Measurements from ENCODE around the gene ZFTA.
A peak's percentile ranks its signal among the peaks of the same experiment; 100 is the strongest.

Gene ZFTA

DNA sequence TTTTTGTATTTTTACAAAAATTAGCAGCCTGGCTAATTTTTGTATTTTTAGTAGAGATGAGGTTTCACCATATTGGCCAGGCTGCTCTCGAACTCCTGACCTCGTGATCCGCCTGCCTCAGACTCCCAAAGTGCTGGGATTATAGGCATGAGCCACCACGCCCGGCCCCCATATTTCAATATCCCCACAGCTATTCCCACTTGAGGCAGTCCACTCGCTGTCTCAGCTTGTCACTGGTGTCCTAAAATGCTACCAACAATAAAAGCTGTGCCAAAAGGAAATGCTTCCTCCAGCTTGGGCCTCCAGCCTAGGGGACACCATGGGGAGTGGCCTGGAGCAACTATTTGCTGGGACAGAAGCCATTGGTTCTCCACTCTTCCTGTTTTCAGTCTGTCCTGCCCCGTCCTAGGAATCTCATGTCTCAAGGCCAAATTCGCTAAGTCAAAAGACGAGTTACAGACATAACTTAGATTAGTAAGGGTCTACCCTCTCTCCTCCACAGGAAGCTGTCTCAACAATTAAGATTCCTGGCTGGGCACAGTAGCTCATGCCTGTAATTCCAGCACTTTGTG lies 37.4 kb upstream of the ZFTA start:
- no peaks in the 10 kb centered on the region for H3K36me3 ChIP-seq (ENCODE audit: control insufficient read depth in 2 of 2, insufficient read depth in 2 of 2, low read length in 2 of 2)
- no peaks in the 10 kb centered on the region for H3K27me3 ChIP-seq (ENCODE audit: control insufficient read depth in 2 of 2, insufficient read depth in 2 of 2, low read length in 2 of 2)
- no peaks in the 10 kb centered on the region for H3K9me3 ChIP-seq (ENCODE audit: control insufficient read depth in 2 of 2, low read length in 2 of 2)
- H3K9ac ChIP-seq (ENCODE audit: low read depth in 1 of 2, low read length in 2 of 2): no peak overlapping the region
- H3K4me3 ChIP-seq (ENCODE audit: low read length in 2 of 2): no peak overlapping the region
- H3K4me1 ChIP-seq (ENCODE audit: control insufficient read depth in 2 of 2, insufficient read depth in 2 of 2, low read length in 2 of 2): peaks cover 0 to 12% of the 10 kb centered on the region in 2 donors
- H3K27ac ChIP-seq (ENCODE audit: low read depth in 2 of 2, low read length in 2 of 2): no peak overlapping the region

GRCh38 chr11:63804259-63804658 lies 35.7 kb upstream of the ZFTA start:
- H3K36me3 ChIP-seq (ENCODE audit: control insufficient read depth in 2 of 2, insufficient read depth in 2 of 2, low read length in 2 of 2): no peaks in the 10 kb centered on the region
- no peaks in the 10 kb centered on the region for H3K9me3 ChIP-seq (ENCODE audit: control insufficient read depth in 2 of 2, low read length in 2 of 2)
- H3K27ac ChIP-seq (ENCODE audit: low read depth in 2 of 2, low read length in 2 of 2): peak overlapping the region; percentile 26 to 41
- H3K9ac ChIP-seq (ENCODE audit: low read depth in 1 of 2, low read length in 2 of 2): no peak overlapping the region
- H3K4me1 ChIP-seq (ENCODE audit: control insufficient read depth in 2 of 2, insufficient read depth in 2 of 2, low read length in 2 of 2): peaks cover 0 to 12% of the 10 kb centered on the region in 2 donors
- H3K4me3 ChIP-seq (ENCODE audit: low read length in 2 of 2): peak overlapping the region in 1 of 2 donors; percentile 40
- no peaks in the 10 kb centered on the region for H3K27me3 ChIP-seq (ENCODE audit: control insufficient read depth in 2 of 2, insufficient read depth in 2 of 2, low read length in 2 of 2)

DNA sequence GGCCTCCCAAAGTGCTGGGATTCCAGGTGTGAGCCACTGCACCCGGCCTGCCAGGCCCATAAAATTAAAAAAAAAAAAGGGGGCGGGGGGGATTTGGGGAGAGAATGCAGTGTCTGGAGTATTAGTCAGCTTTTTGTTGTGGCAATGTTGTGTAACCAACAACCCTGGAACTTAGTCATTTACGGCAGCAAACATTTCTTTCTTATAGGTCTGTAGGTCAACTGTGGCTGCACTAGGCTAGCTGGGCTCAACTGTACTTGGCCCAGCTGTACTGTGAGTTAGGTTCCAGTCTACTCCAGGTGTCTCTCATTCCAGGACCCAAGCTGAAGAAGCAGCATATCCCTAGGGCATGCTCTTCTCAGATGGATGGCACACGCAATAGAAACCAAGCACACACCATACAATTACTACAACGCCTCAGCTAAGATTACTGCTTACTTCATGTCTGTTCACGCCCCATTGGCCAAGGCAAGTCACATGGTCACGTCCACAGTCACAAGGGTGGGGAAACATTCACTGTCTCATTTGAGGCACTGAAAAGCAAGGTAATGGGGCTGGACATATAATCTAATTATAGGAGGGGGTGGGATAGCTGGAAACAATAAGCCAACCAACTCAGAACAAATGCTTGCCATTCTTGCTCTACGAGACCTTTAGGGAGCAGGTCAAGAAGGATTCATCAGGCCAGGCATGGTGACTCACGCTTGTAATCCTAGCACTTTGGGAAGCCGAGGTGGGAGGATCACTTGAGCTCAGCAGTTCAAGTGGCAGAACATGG lies 34.3 kb upstream of the ZFTA start:
- Histone ChIP-seq H3K27me3 (ENCODE audit: control insufficient read depth in 2 of 2, insufficient read depth in 2 of 2, low read length in 2 of 2) (no peaks in the 10 kb centered on the region), H3K27ac (ENCODE audit: low read depth in 2 of 2, low read length in 2 of 2) (peak overlapping the region in 1 of 2 donors; percentile 22), H3K36me3 (ENCODE audit: control insufficient read depth in 2 of 2, insufficient read depth in 2 of 2, low read length in 2 of 2) (no peaks in the 10 kb centered on the region), H3K9ac (ENCODE audit: low read depth in 1 of 2, low read length in 2 of 2) (no peak overlapping the region), H3K9me3 (ENCODE audit: control insufficient read depth in 2 of 2, low read length in 2 of 2) (no peaks in the 10 kb centered on the region), H3K4me3 (ENCODE audit: low read length in 2 of 2) (no peak overlapping the region), H3K4me1 (ENCODE audit: control insufficient read depth in 2 of 2, insufficient read depth in 2 of 2, low read length in 2 of 2) (peaks cover 0 to 12% of the 10 kb centered on the region in 2 donors)

DNA sequence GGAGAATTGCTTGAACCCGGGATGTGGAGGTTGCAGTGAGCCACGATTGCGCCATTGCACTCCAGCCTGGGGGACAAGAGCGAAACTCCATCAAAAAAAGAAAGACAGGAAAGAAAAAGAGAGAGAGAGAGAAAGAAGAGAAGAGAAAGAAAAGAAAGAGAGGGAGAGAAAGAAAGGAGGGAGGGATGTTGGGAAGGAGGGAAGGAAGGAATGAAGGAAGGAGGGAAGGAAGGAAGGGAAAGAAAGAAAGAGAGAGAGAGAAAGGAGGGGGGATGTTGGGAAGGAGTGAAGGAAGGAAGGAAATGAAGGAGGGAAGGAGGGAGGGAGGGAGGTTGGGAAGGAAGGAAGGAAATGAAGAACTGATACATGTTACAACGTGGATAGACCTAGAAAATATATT lies 32.3 kb upstream of the ZFTA start:
- no peak overlapping the region for H3K9ac ChIP-seq (ENCODE audit: low read depth in 1 of 2, low read length in 2 of 2)
- no peak overlapping the region for H3K27ac ChIP-seq (ENCODE audit: low read depth in 2 of 2, low read length in 2 of 2)
- no peak overlapping the region for H3K4me3 ChIP-seq (ENCODE audit: low read length in 2 of 2)
- peaks cover 0 to 12% of the 10 kb centered on the region in 2 donors for H3K4me1 ChIP-seq (ENCODE audit: control insufficient read depth in 2 of 2, insufficient read depth in 2 of 2, low read length in 2 of 2)
- H3K9me3 ChIP-seq (ENCODE audit: control insufficient read depth in 2 of 2, low read length in 2 of 2): no peaks in the 10 kb centered on the region
- H3K36me3 ChIP-seq (ENCODE audit: control insufficient read depth in 2 of 2, insufficient read depth in 2 of 2, low read length in 2 of 2): no peaks in the 10 kb centered on the region
- no peaks in the 10 kb centered on the region for H3K27me3 ChIP-seq (ENCODE audit: control insufficient read depth in 2 of 2, insufficient read depth in 2 of 2, low read length in 2 of 2)

- peaks cover 2 to 3% of the 10 kb centered on the region in 2 donors for H3K9me3 ChIP-seq (ENCODE audit: control insufficient read depth in 2 of 2, low read length in 2 of 2)
- no peak overlapping the region for H3K9ac ChIP-seq (ENCODE audit: low read depth in 1 of 2, low read length in 2 of 2)
- H3K27ac ChIP-seq (ENCODE audit: low read depth in 2 of 2, low read length in 2 of 2): no peak overlapping the region
- no peaks in the 10 kb centered on the region for H3K4me1 ChIP-seq (ENCODE audit: control insufficient read depth in 2 of 2, insufficient read depth in 2 of 2, low read length in 2 of 2)
- H3K36me3 ChIP-seq (ENCODE audit: control insufficient read depth in 2 of 2, insufficient read depth in 2 of 2, low read length in 2 of 2): no peaks in the 10 kb centered on the region
- H3K27me3 ChIP-seq (ENCODE audit: control insufficient read depth in 2 of 2, insufficient read depth in 2 of 2, low read length in 2 of 2): no peaks in the 10 kb centered on the region
- no peak overlapping the region for H3K4me3 ChIP-seq (ENCODE audit: low read length in 2 of 2)
Observed at GRCh38 chr11:63795066-63795465, 26.5 kb upstream of the ZFTA start.

DNA sequence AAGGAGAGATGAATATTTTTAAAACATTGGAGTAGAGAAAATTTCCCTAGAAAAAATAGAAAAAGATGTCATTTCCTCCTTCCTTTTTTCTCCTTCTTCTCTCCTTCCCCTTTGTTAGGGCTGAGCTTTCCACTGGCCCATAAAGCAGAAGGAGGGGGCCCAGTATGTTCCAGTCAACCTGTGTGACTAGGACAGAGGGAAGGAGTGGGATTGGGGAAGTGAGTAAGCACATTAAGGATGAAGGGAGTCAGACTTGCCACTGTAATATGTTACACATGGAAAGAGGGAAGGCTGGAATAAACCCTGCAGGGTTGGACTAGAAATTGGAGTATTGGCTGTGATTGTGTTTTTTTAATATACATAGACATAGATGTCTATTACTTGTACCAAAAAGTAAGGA lies 24.6 kb upstream of the ZFTA start:
- no peak overlapping the region for H3K27ac ChIP-seq (ENCODE audit: low read depth in 2 of 2, low read length in 2 of 2)
- H3K4me3 ChIP-seq (ENCODE audit: low read length in 2 of 2): no peak overlapping the region
- peaks cover 2 to 3% of the 10 kb centered on the region in 2 donors for H3K9me3 ChIP-seq (ENCODE audit: control insufficient read depth in 2 of 2, low read length in 2 of 2)
- no peaks in the 10 kb centered on the region for H3K27me3 ChIP-seq (ENCODE audit: control insufficient read depth in 2 of 2, insufficient read depth in 2 of 2, low read length in 2 of 2)
- no peak overlapping the region for H3K9ac ChIP-seq (ENCODE audit: low read depth in 1 of 2, low read length in 2 of 2)
- no peaks in the 10 kb centered on the region for H3K36me3 ChIP-seq (ENCODE audit: control insufficient read depth in 2 of 2, insufficient read depth in 2 of 2, low read length in 2 of 2)
- H3K4me1 ChIP-seq (ENCODE audit: control insufficient read depth in 2 of 2, insufficient read depth in 2 of 2, low read length in 2 of 2): no peaks in the 10 kb centered on the region

- no peak overlapping the region for H3K27ac ChIP-seq (ENCODE audit: low read depth in 2 of 2, low read length in 2 of 2)
- H3K9ac ChIP-seq (ENCODE audit: low read depth in 1 of 2, low read length in 2 of 2): no peak overlapping the region
- no peaks in the 10 kb centered on the region for H3K27me3 ChIP-seq (ENCODE audit: control insufficient read depth in 2 of 2, insufficient read depth in 2 of 2, low read length in 2 of 2)
- H3K4me1 ChIP-seq (ENCODE audit: control insufficient read depth in 2 of 2, insufficient read depth in 2 of 2, low read length in 2 of 2): no peaks in the 10 kb centered on the region
- H3K4me3 ChIP-seq (ENCODE audit: low read length in 2 of 2): no peak overlapping the region
- H3K9me3 ChIP-seq (ENCODE audit: control insufficient read depth in 2 of 2, low read length in 2 of 2): peaks cover 2 to 3% of the 10 kb centered on the region in 2 donors
- H3K36me3 ChIP-seq (ENCODE audit: control insufficient read depth in 2 of 2, insufficient read depth in 2 of 2, low read length in 2 of 2): no peaks in the 10 kb centered on the region
Observed at GRCh38 chr11:63791495-63792167, 23.1 kb upstream of the ZFTA start.

DNA sequence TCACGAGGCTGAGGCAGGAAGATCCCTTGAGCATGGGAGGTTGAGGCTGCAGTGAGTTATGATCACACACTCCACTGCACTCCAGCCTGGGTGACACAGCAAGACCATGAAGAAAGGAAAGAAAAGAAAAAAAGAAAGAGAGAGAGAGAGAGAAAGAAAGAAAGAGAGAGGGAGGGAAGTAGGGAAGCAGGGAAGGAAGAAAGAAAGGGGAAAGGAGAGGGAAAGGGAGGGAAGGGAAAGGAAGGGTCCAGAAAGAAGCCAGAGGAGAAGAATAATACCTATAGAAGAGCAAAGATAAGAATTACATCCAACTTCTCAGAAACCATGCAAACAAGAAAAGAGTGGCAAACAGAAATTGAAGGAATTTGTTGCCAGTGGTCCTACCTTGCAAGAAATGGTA lies 17.2 kb upstream of the ZFTA start:
- Histone ChIP-seq H3K9ac (ENCODE audit: low read depth in 1 of 2, low read length in 2 of 2) (no peak overlapping the region), H3K27me3 (ENCODE audit: control insufficient read depth in 2 of 2, insufficient read depth in 2 of 2, low read length in 2 of 2) (no peaks in the 10 kb centered on the region), H3K36me3 (ENCODE audit: control insufficient read depth in 2 of 2, insufficient read depth in 2 of 2, low read length in 2 of 2) (no peaks in the 10 kb centered on the region), H3K9me3 (ENCODE audit: control insufficient read depth in 2 of 2, low read length in 2 of 2) (no peaks in the 10 kb centered on the region), H3K4me1 (ENCODE audit: control insufficient read depth in 2 of 2, insufficient read depth in 2 of 2, low read length in 2 of 2) (no peaks in the 10 kb centered on the region), H3K4me3 (ENCODE audit: low read length in 2 of 2) (no peak overlapping the region), H3K27ac (ENCODE audit: low read depth in 2 of 2, low read length in 2 of 2) (no peak overlapping the region)

DNA sequence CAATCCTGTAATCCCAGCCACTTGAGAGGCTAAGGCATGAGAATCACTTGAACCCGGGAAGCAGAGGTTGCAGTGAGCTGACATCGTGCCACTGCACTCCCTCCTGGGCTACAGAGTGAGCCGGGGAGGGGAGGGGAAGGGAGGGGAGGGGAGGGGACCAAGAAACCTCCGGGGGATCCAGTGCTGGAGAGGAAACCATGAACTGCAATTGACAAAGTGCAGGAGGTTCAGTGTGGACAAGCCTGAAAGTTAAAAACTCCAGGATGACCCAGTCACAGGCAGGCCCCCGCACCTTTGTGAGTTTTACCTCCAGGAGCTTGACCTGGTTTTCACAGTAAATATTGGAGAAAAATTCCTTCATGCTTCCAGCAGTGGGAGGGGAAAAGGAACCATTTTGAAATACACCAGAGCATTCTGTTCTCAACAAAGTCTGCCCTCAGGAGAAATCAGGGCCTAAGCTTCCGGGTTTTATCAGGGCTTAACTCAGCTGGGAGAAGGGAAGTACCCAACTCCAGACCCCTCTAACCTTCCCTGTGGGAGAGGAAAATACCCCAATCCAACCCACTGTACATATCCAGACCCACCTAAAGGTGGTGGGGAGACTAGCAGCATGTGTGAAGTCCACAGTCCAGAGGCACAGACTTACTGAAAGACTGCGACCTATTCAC lies 15.5 kb upstream of the ZFTA start:
- Histone ChIP-seq H3K9me3 (ENCODE audit: control insufficient read depth in 2 of 2, low read length in 2 of 2) (no peaks in the 10 kb centered on the region), H3K27ac (ENCODE audit: low read depth in 2 of 2, low read length in 2 of 2) (no peak overlapping the region), H3K36me3 (ENCODE audit: control insufficient read depth in 2 of 2, insufficient read depth in 2 of 2, low read length in 2 of 2) (no peaks in the 10 kb centered on the region), H3K4me3 (ENCODE audit: low read length in 2 of 2) (no peak overlapping the region), H3K4me1 (ENCODE audit: control insufficient read depth in 2 of 2, insufficient read depth in 2 of 2, low read length in 2 of 2) (no peaks in the 10 kb centered on the region), H3K9ac (ENCODE audit: low read depth in 1 of 2, low read length in 2 of 2) (no peak overlapping the region), H3K27me3 (ENCODE audit: control insufficient read depth in 2 of 2, insufficient read depth in 2 of 2, low read length in 2 of 2) (no peaks in the 10 kb centered on the region)

DNA sequence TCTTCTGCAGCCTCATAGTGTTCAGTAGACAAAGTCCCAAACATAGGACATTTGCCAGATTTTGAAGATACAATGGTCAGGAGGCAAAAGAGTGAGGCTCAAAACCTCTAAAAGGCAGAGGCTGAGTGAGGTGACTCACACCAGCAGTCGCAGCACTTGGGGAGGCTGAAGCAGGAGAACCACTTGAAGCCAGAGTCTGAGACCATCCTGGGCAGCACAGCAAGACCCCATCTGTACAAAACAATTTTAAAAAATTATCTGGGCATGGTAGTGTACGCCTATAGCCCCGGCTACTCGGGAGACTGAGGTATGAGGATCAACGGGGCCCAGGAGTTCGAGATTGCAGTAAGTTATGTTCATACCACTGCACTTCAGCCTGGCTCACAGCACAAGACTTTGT lies 14.2 kb upstream of the ZFTA start:
- Histone ChIP-seq H3K27ac (ENCODE audit: low read depth in 2 of 2, low read length in 2 of 2) (no peak overlapping the region), H3K9ac (ENCODE audit: low read depth in 1 of 2, low read length in 2 of 2) (no peak overlapping the region), H3K4me1 (ENCODE audit: control insufficient read depth in 2 of 2, insufficient read depth in 2 of 2, low read length in 2 of 2) (no peaks in the 10 kb centered on the region), H3K4me3 (ENCODE audit: low read length in 2 of 2) (no peak overlapping the region), H3K27me3 (ENCODE audit: control insufficient read depth in 2 of 2, insufficient read depth in 2 of 2, low read length in 2 of 2) (no peaks in the 10 kb centered on the region), H3K9me3 (ENCODE audit: control insufficient read depth in 2 of 2, low read length in 2 of 2) (no peaks in the 10 kb centered on the region), H3K36me3 (ENCODE audit: control insufficient read depth in 2 of 2, insufficient read depth in 2 of 2, low read length in 2 of 2) (no peaks in the 10 kb centered on the region)
